ENCODE measurements around the gene GCN1.
"Not testable (repeated sequence)": the region's sequence is repeated elsewhere in the genome, so short reads cannot be mapped to it uniquely, and the experiment has no call there.

The GCN1 gene, protein sequence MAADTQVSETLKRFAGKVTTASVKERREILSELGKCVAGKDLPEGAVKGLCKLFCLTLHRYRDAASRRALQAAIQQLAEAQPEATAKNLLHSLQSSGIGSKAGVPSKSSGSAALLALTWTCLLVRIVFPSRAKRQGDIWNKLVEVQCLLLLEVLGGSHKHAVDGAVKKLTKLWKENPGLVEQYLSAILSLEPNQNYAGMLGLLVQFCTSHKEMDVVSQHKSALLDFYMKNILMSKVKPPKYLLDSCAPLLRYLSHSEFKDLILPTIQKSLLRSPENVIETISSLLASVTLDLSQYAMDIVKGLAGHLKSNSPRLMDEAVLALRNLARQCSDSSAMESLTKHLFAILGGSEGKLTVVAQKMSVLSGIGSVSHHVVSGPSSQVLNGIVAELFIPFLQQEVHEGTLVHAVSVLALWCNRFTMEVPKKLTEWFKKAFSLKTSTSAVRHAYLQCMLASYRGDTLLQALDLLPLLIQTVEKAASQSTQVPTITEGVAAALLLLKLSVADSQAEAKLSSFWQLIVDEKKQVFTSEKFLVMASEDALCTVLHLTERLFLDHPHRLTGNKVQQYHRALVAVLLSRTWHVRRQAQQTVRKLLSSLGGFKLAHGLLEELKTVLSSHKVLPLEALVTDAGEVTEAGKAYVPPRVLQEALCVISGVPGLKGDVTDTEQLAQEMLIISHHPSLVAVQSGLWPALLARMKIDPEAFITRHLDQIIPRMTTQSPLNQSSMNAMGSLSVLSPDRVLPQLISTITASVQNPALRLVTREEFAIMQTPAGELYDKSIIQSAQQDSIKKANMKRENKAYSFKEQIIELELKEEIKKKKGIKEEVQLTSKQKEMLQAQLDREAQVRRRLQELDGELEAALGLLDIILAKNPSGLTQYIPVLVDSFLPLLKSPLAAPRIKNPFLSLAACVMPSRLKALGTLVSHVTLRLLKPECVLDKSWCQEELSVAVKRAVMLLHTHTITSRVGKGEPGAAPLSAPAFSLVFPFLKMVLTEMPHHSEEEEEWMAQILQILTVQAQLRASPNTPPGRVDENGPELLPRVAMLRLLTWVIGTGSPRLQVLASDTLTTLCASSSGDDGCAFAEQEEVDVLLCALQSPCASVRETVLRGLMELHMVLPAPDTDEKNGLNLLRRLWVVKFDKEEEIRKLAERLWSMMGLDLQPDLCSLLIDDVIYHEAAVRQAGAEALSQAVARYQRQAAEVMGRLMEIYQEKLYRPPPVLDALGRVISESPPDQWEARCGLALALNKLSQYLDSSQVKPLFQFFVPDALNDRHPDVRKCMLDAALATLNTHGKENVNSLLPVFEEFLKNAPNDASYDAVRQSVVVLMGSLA (N-terminal part only)

GRCh38 chr12:120194534-120195395 is at the start of gene GCN1:
TSS of gene GCN1 (minus strand) at chr12:120194715. CDS start at chr12:120194697, 18 bp downstream.
- H2AFZ ChIP-seq (ENCODE audit: low read depth, low read length), result peak within 1 kb of the TSS; percentile 84
- H3K27me3 ChIP-seq (ENCODE audit: insufficient read depth, low read length), result no peaks in the 10 kb centered on the region
- H3K9me3 ChIP-seq (ENCODE audit: low read length), result no peaks in the 10 kb centered on the region
- H3K36me3 ChIP-seq (ENCODE audit: insufficient read depth, low read length), result peaks cover 52% of the 10 kb centered on the region
- peaks cover 31% of the 10 kb centered on the region for H3K4me1 ChIP-seq (ENCODE audit: insufficient read depth, low read length)
- H3K4me3 ChIP-seq (ENCODE audit: low read length), result peak within 1 kb of the TSS; percentile 93

DNA sequence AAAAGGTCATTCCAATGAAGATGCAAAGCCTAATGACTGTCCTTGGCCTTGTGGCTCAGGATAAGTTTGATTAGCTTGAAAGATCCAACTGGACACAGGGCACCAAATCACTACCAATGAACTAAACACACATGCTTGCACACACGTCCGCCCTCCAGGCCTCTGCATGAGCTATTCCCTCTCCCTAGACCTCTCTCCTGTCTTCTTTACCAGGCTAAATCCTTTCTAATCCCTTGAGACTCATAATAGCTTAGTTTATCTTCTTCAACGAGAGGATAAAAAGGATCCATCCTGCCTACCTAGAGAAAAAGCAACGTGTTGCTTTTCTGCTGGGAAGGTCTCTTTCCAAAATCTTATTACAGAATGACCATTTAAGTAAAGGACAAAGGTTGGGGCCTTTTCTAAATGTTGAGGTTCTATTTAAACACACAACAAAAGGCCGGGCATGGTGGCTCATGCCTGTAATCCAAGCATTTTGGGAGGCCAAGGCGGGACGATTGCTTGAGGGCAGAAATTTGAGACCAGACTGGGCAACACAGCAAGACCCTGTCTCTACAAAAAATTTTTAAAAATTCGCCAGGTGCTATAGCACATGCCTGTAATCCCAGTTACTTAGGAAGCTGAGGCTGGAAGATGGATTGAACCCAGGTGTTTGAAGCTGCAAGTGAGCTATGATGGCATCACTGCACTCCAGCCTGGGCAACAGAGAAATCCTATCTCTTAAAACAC is 48.6 kb upstream of the GCN1 start:
- H3K4me1 ChIP-seq (ENCODE audit: insufficient read depth, low read length), result peaks cover 8% of the 10 kb centered on the region
- H2AFZ ChIP-seq (ENCODE audit: low read depth, low read length), result no peak overlapping the region
- no peak overlapping the region for H3K4me3 ChIP-seq (ENCODE audit: low read length)
- no peaks in the 10 kb centered on the region for H3K9me3 ChIP-seq (ENCODE audit: low read length)
- H3K27me3 ChIP-seq (ENCODE audit: insufficient read depth, low read length), result no peaks in the 10 kb centered on the region
- H3K36me3 ChIP-seq (ENCODE audit: insufficient read depth, low read length), result no peaks in the 10 kb centered on the region

- Histone ChIP-seq H3K4me3 (ENCODE audit: low read length) (no peak overlapping the region), H3K9me3 (ENCODE audit: low read length) (no peaks in the 10 kb centered on the region), H2AFZ (ENCODE audit: low read depth, low read length) (no peak overlapping the region), H3K27me3 (ENCODE audit: insufficient read depth, low read length) (no peaks in the 10 kb centered on the region), H3K36me3 (ENCODE audit: insufficient read depth, low read length) (no peaks in the 10 kb centered on the region), H3K4me1 (ENCODE audit: insufficient read depth, low read length) (peaks cover 8% of the 10 kb centered on the region)
These were observed 47.8 kb upstream of the GCN1 start for GRCh38 chr12:120242275-120242799.

DNA sequence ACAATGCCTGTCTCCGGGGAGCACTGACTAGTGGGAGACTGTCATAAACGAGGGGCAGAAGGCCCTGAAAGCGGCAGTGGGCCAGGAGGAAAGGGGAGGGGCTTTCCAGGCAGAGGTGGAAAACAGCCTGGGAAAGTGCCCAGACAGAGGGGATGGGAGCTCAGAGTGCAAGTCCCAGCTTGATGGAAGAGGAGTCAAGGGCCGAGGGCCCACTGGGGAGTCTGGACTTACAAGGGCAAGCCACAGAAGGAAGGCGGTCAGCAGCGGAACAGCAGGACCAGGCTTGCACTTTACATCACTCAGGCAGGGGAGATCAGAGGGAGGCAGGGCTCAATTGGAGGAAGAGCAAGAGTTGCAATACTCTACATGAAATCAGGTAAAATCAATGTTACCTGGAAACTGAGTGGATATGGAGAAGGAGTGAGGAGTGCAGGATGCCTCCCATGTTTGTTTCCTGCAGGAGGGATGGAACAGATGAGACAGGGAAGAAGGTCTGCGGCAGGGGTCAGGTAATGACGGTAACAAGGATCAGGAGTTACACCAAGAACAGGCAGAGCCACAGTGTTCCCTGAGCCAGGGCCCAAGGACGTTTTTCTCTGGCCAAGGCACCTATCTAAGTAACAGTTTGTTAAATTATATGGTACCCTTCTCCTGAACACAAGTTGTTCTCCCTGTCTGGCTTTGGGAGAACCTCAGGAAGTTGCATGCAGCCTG is 47.2 kb upstream of the GCN1 start:
- Histone ChIP-seq H3K4me1 (ENCODE audit: insufficient read depth, low read length) (peaks cover 8% of the 10 kb centered on the region), H3K27me3 (ENCODE audit: insufficient read depth, low read length) (no peaks in the 10 kb centered on the region), H2AFZ (ENCODE audit: low read depth, low read length) (no peak overlapping the region), H3K4me3 (ENCODE audit: low read length) (no peak overlapping the region), H3K36me3 (ENCODE audit: insufficient read depth, low read length) (no peaks in the 10 kb centered on the region), H3K9me3 (ENCODE audit: low read length) (no peaks in the 10 kb centered on the region)

- Histone ChIP-seq H3K4me3 (ENCODE audit: low read length) (no peak overlapping the region), H3K36me3 (ENCODE audit: insufficient read depth, low read length) (no peaks in the 10 kb centered on the region), H3K27me3 (ENCODE audit: insufficient read depth, low read length) (no peaks in the 10 kb centered on the region), H2AFZ (ENCODE audit: low read depth, low read length) (no peak overlapping the region), H3K4me1 (ENCODE audit: insufficient read depth, low read length) (peaks cover 16% of the 10 kb centered on the region), H3K9me3 (ENCODE audit: low read length) (no peaks in the 10 kb centered on the region)
These were observed 45.9 kb upstream of the GCN1 start for GRCh38 chr12:120240495-120240833.

GRCh38 chr12:120239776-120240494 is 45.4 kb upstream of the GCN1 start:
- H3K36me3 ChIP-seq (ENCODE audit: insufficient read depth, low read length), result no peaks in the 10 kb centered on the region
- no peaks in the 10 kb centered on the region for H3K27me3 ChIP-seq (ENCODE audit: insufficient read depth, low read length)
- no peaks in the 10 kb centered on the region for H3K9me3 ChIP-seq (ENCODE audit: low read length)
- peaks cover 17% of the 10 kb centered on the region for H3K4me1 ChIP-seq (ENCODE audit: insufficient read depth, low read length)
- no peak overlapping the region for H2AFZ ChIP-seq (ENCODE audit: low read depth, low read length)
- no peak overlapping the region for H3K4me3 ChIP-seq (ENCODE audit: low read length)

GRCh38 chr12:120238839-120239445 is 44.4 kb upstream of the GCN1 start:
- Histone ChIP-seq H3K27me3 (ENCODE audit: insufficient read depth, low read length) (no peaks in the 10 kb centered on the region), H3K9me3 (ENCODE audit: low read length) (no peaks in the 10 kb centered on the region), H3K36me3 (ENCODE audit: insufficient read depth, low read length) (no peaks in the 10 kb centered on the region), H3K4me3 (ENCODE audit: low read length) (no peak overlapping the region), H2AFZ (ENCODE audit: low read depth, low read length) (no peak overlapping the region), H3K4me1 (ENCODE audit: insufficient read depth, low read length) (peaks cover 23% of the 10 kb centered on the region)

- H3K27me3 ChIP-seq (ENCODE audit: insufficient read depth, low read length), result no peaks in the 10 kb centered on the region
- no peak overlapping the region for H3K4me3 ChIP-seq (ENCODE audit: low read length)
- no peaks in the 10 kb centered on the region for H3K9me3 ChIP-seq (ENCODE audit: low read length)
- no peaks in the 10 kb centered on the region for H3K36me3 ChIP-seq (ENCODE audit: insufficient read depth, low read length)
- H3K4me1 ChIP-seq (ENCODE audit: insufficient read depth, low read length), result peaks cover 23% of the 10 kb centered on the region
- H2AFZ ChIP-seq (ENCODE audit: low read depth, low read length), result no peak overlapping the region
These were observed 43.7 kb upstream of the GCN1 start for GRCh38 chr12:120238217-120238616.

DNA sequence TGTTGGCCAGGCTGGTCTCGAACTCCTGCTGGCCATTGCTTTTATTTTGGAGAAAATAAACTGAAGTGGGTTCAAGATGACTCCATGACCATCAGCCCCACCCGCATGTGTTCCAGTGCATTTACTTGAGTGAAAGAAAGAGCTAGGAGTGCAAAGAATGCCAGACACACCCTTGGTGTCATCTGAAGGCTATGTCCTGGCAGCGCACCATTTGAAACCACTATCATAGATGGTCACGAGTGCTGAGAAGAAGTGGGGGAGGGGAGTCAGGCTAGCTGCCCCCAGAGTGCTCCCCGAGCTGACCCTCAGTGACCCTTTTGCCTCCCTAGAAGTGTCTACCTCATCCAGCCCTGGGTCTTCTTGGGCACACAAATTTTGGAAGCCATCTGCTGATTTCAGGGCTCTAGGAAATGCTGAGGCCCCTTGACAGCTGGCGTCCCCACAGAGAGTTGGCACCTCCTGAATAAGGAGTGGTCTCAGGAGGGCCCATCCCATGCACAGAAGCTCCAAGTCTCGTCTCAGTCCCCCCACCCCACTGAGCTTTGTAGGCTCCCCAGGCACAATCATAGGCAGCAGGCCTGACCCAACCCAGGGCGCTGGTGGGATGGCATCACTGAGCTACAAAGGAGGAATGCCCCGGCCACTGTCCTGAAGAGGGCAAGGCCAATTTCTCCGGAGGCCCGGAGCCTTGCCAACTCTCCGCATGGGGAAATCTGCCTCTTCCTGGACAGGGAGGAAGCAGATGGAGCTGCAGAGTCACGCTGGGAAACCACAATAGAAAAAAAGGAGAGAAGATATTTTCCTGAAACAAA is 43.1 kb upstream of the GCN1 start:
- Histone ChIP-seq H3K4me3 (ENCODE audit: low read length) (no peak overlapping the region), H2AFZ (ENCODE audit: low read depth, low read length) (no peak overlapping the region), H3K36me3 (ENCODE audit: insufficient read depth, low read length) (no peaks in the 10 kb centered on the region), H3K27me3 (ENCODE audit: insufficient read depth, low read length) (no peaks in the 10 kb centered on the region), H3K4me1 (ENCODE audit: insufficient read depth, low read length) (peaks cover 28% of the 10 kb centered on the region), H3K9me3 (ENCODE audit: low read length) (no peaks in the 10 kb centered on the region)

GRCh38 chr12:120236809-120237208 is 42.3 kb upstream of the GCN1 start:
- H3K9me3 ChIP-seq (ENCODE audit: low read length); H3K4me3 ChIP-seq (ENCODE audit: low read length); H2AFZ ChIP-seq (ENCODE audit: low read depth, low read length); H3K27me3 ChIP-seq (ENCODE audit: insufficient read depth, low read length); H3K36me3 ChIP-seq (ENCODE audit: insufficient read depth, low read length): not testable (repeated sequence)
- H3K4me1 ChIP-seq (ENCODE audit: insufficient read depth, low read length), result peaks cover 34% of the 10 kb centered on the region
